PFSK-1 (cell line): ENCODE results near the gene PHC2.

Experiments used
- FOXP2 ChIP-seq: optimal IDR thresholded peaks from 2 replicates; pipeline ENCODE3; 2011; ENCODE audit warnings: borderline replicate concordance, control low read depth, inconsistent platforms; ENCODE audit not compliant: insufficient read depth; ENCODE audit errors: extremely low read length, extremely low read depth
- POLR2AphosphoS5 ChIP-seq: IDR thresholded peaks from 2 replicates; pipeline ENCODE4 v1.6.1; 2012; ENCODE audit warnings: low read depth, mild to moderate bottlenecking, control low read depth, low read length, moderate library complexity
- SIN3A ChIP-seq: IDR thresholded peaks from 2 replicates; pipeline ENCODE4 v1.6.1; 2012; ENCODE audit warnings: mild to moderate bottlenecking, low read length, moderate library complexity, borderline replicate concordance; ENCODE audit not compliant: insufficient read depth
- TAF1 ChIP-seq: IDR thresholded peaks from 2 replicates; pipeline ENCODE4 v1.6.1; 2012; ENCODE audit warnings: low read length, control low read depth, borderline replicate concordance; ENCODE audit not compliant: insufficient read depth
- TF ChIP-seq, protein P1 (sequence below), 2 experiments: IDR thresholded peaks; 2 replicates each; pipeline versions ENCODE4 v1.6.1 to v1.8.0; 2011 to 2012; ENCODE audit warnings: low read depth in 2 of 2, low read length in 2 of 2, control low read depth in 1 of 2, inconsistent platforms in 1 of 2, mild to moderate bottlenecking in 1 of 2, moderate library complexity in 1 of 2; ENCODE audit not compliant: insufficient read depth in 1 of 2

Gene PHC2

DNA sequence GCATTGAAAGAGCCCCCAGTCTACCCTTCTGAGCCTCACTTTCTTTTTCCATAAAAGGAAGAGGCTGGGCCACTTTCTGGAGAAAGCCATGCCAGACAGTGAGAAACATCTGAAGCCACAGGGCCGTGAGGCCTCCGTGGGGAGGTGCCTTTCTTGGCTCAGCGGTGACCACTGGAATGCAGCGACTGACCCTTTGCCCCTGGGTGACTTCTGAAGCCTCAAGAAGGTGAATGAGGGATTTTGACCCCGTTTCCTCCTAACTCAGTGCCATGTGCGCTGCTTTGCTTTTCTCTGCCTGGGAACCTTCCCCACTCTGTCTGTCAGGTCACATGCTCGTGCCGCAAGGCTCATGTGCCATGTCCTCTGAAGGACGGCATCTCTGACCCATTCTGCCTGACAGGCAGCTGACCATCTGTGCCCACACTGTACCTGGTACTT lies 65.3 kb downstream of the PHC2 start:
- TF ChIP-seq POLR2AphosphoS5 (no peak), SIN3A (no peak)

DNA sequence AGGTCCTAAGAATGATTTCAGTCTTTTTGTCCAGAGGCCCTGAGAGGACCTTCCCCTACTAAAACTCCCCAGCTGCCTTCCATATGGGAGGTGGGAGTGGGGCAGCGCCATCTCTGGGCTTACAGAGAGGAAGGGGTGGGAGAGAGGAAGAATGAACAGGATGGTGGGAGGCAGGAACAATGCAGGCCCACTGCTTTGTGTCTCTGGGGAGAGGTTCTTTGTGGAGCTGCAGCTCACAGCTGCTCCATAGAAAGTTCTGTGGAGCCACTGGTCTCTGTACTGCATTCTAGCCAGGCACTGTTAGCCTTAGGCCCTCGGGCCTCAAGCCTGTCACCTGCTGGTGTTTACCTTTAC lies 66.4 kb downstream of the PHC2 start:
- TF ChIP-seq POLR2AphosphoS5 (no peak), TAF1 (no peak)
- TF ChIP-seq, protein P1, sequence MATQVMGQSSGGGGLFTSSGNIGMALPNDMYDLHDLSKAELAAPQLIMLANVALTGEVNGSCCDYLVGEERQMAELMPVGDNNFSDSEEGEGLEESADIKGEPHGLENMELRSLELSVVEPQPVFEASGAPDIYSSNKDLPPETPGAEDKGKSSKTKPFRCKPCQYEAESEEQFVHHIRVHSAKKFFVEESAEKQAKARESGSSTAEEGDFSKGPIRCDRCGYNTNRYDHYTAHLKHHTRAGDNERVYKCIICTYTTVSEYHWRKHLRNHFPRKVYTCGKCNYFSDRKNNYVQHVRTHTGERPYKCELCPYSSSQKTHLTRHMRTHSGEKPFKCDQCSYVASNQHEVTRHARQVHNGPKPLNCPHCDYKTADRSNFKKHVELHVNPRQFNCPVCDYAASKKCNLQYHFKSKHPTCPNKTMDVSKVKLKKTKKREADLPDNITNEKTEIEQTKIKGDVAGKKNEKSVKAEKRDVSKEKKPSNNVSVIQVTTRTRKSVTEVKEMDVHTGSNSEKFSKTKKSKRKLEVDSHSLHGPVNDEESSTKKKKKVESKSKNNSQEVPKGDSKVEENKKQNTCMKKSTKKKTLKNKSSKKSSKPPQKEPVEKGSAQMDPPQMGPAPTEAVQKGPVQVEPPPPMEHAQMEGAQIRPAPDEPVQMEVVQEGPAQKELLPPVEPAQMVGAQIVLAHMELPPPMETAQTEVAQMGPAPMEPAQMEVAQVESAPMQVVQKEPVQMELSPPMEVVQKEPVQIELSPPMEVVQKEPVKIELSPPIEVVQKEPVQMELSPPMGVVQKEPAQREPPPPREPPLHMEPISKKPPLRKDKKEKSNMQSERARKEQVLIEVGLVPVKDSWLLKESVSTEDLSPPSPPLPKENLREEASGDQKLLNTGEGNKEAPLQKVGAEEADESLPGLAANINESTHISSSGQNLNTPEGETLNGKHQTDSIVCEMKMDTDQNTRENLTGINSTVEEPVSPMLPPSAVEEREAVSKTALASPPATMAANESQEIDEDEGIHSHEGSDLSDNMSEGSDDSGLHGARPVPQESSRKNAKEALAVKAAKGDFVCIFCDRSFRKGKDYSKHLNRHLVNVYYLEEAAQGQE (IDR thresholded peaks at IDR 0.05; ENCODE audit: insufficient read depth in 1 of 2, low read depth in 2 of 2, low read length in 2 of 2): no peak

DNA sequence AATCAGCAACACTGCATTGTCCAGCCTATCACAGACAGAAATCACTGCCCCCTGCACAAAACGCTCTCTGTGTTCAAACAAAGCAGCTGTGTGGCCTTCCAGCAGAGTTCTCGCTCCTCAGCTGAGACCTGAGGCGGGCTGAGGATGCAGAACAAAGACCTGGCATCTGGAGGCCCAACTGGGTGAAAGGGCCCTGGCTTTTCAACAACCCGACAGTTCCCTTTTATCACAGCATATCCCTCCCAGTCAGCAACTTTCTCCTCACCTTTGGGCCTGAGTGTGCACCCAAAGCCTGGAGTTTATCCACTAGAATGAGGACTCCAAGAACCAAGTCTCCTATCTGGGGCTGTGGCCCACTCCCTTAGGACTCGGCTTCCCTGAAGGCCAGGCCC lies 67.4 kb downstream of the PHC2 start:
- TF ChIP-seq TAF1: no peak
- no peak for TF ChIP-seq FOXP2
- TF ChIP-seq POLR2AphosphoS5: no peak
- TF ChIP-seq SIN3A: no peak
- TF ChIP-seq, protein P1 (IDR thresholded peaks at IDR 0.05; ENCODE audit: insufficient read depth in 1 of 2, low read depth in 2 of 2, low read length in 2 of 2): no peak

DNA sequence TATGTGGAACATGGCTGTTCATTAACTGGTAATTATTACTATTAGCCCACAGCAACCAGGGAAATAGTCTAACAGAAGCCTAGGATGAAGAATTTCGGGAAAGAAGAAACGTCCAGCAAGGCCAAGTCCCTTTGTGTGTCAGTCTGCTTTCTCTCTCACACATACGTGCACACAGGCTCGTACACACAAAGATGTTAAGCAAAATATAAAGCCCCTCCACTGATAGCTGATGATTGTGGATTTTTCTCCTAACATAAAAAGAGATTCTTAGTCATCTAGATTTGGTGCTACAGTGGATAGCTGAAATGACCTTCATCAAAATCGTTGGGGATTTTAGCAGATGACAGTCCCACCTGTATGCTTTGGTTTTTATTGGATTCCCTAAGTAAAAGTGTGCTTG lies 67.9 kb downstream of the PHC2 start:
- no peak for TF ChIP-seq TAF1
- TF ChIP-seq POLR2AphosphoS5: no peak
- TF ChIP-seq, protein P1 (IDR thresholded peaks at IDR 0.05; ENCODE audit: insufficient read depth in 1 of 2, low read depth in 2 of 2, low read length in 2 of 2): no peak
- TF ChIP-seq SIN3A: no peak
- TF ChIP-seq FOXP2: no peak

DNA sequence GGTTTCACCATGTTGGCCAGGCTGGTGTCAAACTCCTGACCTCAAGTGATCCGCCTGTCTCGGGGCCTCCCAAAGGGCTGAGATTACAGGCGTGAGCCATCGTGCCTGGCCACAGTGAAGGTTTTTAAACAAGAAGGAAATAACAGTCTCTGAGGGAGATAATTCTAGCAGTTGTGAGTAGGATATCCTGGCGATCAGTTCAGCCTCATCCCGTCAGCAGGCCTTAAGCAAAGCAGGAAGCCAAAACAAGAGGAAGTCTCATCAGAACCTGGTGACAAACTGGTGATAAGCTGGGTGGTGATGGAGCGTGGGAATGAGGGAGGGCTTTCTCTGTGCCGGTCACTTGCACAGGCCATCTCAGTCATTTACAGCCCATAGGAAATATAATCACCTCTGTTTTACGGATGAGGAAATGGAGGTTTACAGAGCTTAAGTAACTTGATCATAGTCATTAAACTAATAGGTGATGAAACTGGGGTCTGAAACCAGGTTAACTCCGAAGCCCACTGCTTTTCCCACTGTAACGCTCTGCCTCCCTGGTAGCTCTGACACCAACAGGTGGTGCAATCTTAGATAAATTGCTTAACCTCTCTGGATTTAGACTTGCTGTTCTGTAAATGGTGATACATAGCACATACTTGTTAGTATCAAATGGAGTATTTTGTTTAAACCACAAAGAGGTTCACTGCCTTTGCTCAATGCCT lies 69.2 kb downstream of the PHC2 start:
- TF ChIP-seq FOXP2 (peak; percentile 44), SIN3A (no peak)

DNA sequence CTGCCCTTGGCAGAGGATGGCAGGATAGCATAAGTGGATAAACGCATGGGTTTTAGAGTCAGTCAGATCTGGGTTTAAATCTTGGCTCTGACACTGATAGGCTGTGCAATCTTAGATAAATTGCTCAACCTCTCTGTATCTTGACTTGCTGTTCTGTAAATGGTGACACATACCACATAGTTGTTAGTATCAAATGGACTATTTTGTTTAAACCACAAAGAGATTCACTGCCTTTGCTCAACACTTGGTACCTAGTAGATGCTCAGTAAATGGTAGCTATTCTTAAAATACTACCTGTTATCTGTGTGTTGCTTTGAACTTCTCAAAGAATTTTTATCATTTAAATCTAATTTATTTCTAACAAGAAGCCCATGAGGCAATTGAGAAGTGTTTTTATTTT lies 70.5 kb downstream of the PHC2 start:
- TF ChIP-seq FOXP2 (no peak), TAF1 (no peak), POLR2AphosphoS5 (no peak), SIN3A (no peak)
- TF ChIP-seq, protein P1 (IDR thresholded peaks at IDR 0.05; ENCODE audit: insufficient read depth in 1 of 2, low read depth in 2 of 2, low read length in 2 of 2): no peak
